Daoy (cell line): ENCODE data around the gene IKZF3. TPM values are rescaled to one million over a fixed set of nuclear protein-coding genes. Genes with fewer than 3 reads are reported as not detected.
"Not testable (repeated sequence)": the region's sequence is repeated elsewhere in the genome, so short reads cannot be mapped to it uniquely, and the experiment has no call there.

Experiments used
- DNase-seq: peaks from one replicate; pipeline ENCODE4 v3.0.0-alpha.2; 2015; ENCODE audit warnings: low read depth
- total RNA-seq: library from RNA; depleted of rRNA; stranded (reverse); fragments of >200 nt; shearing (Covaris generic); gene quantifications from 2 replicates; pipeline ENCODE4 v1.2.3, GENCODE V29; 2014; rRNA removed

IKZF3 gene
- 0.30 and 0.74 TPM in 2 replicates for total RNA-seq

DNA sequence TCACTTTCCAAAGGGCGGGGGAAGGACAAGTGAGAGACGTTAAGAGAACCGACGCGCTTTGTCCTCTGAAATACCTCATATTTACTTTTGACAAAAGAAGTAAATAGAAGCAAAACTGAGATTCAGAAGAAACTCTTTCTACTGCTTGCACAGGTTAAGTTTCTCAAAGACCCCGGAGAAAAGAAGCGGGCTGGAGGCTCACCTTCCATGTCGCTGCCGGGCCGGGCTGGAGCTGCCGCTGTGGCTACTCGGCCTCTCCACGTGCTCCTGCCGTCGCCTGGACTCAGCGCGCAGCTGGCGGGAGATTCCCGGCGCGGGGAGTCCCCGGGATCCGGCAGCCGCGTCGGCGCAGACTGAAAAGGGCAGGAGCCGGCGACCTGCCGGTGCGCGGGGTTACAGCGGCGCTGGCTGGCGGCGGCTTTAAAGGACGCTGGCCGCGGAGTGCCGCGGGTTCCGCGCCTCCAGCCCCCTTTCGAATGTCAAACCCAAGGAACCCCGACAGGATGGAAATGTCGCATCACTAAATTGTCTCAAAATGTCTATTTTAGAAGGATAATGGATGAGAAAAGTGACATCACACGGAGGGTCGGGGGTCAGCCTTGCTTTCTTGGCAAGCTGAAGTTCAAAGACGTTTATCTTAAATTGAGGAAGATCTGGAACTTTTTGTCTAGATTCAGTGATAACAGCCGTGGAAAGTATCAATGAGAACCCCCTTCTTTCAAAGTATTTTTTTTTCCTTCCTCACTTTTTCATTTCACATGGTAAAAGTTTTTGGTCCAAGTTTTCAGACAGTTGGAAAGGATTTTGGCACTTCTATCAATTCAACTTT, at the start of gene IKZF3:
Gene IKZF3, minus strand, starts transcription at position 395 of the 829 bp plus-strand sequence. Its CDS starts 186 bp downstream, at position 209.
- peak; percentile 75 for DNase-seq

DNA sequence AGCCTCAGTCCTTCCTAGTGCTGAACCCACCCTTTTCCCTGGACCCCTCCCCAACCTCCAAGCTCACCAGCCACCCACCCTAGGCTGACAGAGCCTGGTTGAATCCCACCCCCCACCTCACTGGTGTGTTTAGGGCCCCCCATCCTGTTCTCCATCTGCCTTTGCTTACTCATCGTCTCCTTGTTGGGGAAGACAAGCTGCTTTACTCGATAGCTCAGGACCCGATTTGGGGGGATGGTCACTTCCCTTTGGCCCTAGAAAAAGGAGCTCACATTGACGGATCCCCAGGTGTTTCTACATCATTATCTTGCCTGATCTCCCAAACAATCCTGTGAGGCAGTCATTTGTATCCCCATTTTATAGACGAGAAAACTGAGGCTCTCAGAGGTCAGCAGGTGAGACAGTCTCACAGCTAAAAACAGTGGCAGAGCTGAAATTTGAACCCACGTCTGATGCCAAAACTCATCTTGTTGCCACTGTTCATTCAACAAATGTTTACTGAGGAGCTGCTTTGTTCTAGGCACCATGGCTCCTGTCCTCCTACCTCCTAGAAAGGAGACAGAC, 44.8 kb upstream of the IKZF3 start:
- DNase-seq: no peak

DNA sequence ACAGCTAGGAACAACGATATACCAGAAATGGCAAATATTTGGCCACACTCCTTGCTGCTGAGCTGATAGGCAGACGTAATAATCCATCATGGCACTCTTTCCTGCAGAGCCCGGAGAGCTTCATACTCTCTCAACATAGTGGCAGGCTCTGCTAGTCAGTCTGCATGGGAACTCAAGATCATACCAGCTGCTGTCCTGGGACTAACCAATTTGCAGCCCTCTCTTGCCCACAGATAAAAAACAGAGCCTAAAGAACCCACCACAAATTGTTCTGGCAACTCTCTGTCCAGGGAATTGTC, 40.8 kb upstream of the IKZF3 start:
- DNase-seq: no peak

DNA sequence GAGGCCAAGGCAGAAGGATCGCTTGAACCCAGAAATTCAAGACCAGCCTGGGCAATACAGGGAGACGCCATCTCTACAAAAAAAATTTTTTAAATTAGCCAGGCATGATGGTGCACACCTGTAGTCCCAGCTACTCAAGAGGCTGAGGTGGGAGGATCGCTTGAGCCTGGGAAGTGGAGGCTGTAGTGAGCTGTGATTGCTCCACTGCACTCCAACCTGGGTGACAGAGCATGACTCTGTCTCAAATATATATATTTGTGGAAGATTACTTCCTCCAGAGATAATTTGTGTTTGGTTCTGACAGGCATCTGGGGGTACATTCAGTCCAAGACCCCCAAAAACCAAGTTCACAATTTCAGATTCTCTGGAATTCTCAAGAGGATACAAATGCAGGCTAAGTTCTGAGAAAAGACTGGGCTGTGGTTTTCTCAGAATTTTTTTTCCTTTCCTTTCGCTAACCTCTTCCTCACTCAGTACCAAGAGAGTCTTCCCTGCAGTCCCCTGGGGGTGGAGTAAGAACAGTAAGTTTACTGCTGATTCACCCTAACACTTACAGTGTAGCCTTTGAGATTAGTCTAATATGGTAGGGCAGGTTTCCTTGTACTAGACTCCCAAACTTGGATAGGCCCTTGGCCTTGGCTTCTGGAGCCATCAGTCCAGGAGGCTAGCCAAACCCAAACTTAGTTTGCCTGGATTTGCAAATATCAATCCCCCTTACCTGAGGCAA, 39.2 kb upstream of the IKZF3 start:
- no peak for DNase-seq

DNA sequence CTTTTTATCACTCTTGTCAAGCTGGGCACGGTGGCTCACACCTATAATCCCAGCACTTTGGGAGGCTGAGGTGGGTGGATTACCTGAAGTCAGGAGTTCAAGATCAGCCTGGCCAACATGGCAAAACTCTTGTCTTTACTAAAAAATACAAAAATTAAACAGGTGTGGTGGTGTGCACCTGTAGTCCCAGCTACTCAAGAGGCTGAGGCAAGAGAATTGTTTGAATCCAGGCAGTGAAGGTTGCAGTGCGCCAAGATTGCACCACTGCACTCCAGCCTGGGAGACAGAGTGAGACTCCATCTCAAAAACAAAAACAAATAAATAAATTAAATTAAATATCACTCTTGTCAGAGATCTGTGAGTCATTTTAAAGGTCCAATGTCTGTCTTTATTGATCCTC, 37.9 kb upstream of the IKZF3 start:
- not testable (repeated sequence) for DNase-seq

DNA sequence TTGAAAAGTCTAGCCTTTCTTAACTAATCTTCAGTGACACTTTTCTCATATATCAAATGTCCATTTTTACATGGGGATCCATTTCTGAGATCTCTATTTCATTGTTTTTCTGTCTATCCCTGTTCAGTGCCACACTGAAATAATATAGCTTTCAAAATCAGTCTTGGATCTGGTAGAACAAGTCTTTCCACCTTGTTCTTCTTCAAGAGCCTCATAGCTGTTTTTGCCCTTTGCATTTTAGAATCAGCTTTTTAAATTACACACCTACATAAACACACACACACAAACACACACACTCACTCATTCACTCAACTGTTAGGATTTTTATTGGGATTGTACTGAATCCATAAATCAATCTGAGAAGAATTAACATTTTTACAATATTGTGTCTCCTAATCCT, 35.1 kb upstream of the IKZF3 start:
- no peak for DNase-seq

DNA sequence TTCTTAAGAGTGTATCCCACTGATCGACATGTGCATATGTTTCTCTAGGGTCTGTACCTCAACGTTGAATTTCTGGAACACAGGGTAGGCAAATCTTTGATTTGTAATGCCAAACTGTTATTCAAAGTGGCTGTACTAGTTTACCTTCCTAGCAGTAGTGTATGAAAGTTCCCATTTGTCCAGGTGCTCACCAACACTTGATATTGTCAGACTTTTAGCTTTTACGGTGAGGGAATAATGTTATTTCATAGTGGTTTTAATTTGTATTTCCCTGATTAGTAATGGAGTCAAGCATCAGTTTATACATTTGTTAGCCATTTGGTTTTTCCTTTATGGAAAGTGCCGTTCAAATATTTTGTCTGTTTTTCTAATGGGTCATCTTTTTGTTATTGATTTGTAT, 34.0 kb upstream of the IKZF3 start:
- no peak for DNase-seq

DNA sequence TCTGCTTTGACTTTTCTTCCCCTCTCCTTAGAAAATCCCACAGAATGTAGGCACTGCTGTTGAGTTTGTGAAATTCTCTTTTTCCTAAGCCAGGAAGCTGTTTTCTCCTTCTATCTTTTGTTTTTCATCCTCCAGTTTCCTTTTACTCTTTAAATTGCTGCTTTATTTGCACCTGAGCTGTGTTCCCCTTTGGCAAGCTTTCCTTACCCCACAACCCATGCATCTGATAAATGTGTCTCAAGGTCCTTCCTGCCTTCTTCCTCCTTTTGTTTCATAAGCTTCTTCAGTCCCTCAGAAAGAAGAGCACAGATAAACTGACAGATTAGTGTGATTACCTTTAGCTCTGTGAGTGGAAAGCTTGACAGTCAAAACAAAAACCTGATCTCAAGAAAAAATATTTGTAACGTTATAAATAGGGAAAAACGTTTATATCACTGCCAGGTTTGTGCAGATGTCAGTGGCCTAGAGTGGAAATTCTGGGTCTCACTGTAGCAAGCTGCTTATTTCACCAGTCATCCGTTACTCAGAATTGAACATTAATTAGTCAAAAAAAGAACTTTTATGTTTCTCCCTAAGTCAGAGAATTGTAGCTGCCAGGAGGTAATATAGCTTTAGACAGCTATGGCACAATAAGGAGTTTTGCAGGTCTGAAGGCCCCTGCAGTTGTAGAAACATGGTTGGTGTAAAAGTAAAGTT, 30.7 kb upstream of the IKZF3 start:
- DNase-seq: no peak

DNA sequence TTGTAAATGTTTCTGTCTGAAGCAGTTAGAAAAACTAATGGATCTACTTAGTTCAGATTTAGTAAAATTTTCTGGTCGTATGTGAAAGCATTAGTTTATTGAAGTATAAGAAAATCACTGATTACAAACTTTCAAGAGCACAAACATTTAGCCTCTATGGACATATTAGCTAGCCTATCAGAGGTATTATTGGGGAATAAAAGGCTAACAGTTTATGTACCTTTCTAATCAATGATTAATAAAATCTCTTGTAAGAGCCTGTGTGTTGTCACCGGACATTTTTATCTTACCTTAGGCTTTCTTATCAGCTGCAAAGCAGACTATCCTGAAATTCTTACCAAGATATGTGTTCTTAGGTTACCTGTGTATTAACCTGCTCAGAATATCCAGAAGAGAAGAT, 25.1 kb upstream of the IKZF3 start:
- DNase-seq: no peak

DNA sequence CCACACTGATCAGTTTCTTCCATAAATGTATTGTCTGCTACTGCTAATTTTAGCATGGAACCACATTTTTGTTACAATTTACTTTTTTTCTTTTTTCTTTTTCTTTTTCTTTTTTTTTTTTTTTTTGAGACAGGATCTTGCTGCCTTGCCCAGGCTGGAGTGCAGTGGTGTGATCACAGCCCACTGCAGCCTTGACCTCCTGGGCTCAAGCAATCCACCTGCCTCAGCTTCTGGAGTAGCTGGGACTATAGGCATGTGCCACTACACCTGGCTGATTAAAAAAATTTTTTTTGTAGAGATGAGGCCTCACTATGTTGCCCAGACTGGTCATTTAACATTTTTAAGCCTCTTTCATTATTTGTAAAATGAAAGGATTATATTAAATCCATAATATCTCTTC, 23.0 kb upstream of the IKZF3 start:
- no peak for DNase-seq

DNA sequence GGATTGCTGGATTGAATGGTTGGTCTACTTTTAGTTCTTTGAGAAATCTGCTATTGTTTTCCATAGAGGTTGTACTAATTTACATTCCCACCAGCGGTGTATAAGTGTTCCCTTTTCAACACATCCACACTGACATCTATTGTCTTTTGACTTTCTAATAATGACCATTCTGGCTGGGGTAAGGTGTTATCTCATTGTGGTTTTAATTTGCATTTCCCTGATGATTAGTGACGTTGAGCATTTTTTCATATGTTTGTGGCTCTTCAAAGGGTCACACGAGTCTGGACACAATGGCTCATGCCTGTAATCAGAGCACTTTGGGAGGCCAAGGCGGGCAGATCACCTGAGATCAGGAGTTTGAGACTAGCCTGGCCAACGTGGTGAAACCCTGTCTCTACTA, 22.0 kb upstream of the IKZF3 start:
- DNase-seq: not testable (repeated sequence)

DNA sequence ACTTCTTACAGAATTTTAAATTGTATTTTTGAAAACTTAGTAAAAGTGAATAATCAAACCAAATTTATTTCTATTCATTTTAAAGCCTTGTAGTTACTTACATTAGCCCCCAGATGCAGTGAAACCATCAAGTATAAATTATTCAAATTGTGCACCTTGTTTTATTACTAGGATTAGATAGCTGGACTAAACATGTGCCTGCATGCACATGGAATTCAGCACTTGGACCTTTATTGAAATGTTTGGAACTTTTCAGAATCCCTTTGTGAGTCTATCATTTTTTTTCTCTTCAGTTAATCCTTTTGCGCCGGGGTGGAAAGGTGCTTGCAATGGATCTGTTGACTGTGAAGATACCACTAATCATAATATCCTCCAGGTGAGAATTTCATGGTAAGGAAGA, 8.6 kb upstream of the IKZF3 start:
- no peak for DNase-seq

DNA sequence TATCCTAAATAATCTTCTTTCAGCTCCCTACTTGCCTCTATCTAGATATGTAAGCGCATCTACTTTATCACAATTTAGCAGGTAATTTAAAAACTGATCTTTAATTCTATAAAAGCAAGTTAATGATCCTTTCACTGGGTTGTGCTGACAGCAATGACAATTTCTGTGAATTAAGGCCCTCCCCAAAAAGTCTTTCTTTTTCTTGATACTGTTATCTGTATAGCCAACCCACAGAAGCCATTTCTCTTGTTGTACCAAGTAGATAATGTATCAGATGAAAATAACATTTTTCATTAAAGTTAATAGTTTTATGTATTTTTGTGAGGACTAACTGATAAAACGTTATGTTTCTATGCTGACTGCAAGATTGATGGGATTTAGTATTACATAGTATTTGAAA, 7.7 kb upstream of the IKZF3 start:
- no peak for DNase-seq

DNA sequence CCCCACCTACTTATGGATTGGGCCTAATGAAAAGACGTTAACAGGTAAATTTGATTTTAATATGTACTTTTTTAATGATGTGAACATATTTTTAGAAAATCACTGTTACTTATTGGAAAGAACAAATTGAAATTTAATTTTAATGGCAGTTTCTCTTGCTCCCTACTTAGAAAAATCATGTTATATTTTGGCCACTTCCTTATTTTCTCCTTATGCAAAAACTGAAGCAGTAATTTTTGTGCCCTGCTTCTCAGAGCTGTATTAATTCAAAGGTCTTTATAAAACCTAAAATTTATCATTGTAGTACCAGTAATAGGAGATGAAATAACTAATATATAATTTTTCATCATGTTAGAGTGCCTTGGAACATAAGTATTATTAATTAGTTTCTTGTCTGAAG, 6.7 kb upstream of the IKZF3 start:
- DNase-seq: no peak

DNA sequence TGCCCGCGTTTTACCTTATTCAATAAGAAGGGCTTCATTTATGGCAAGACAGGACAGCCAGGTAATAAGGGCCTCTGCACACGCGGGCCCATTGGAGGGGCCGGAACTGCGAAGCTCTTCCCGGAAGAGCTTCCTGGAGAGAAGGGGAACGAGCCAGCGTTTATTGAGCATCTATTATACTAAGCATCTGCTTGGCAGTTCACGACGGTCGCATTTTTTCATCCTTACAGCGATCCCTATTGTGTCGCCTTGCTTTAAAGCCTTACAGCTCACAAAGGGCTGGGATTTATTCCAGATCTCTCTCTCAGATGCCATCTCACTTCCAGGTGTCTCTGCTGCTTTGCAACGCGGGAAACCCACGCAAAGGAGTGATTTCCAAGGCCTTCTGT, 4.4 kb upstream of the IKZF3 start:
- DNase-seq: no peak

DNA sequence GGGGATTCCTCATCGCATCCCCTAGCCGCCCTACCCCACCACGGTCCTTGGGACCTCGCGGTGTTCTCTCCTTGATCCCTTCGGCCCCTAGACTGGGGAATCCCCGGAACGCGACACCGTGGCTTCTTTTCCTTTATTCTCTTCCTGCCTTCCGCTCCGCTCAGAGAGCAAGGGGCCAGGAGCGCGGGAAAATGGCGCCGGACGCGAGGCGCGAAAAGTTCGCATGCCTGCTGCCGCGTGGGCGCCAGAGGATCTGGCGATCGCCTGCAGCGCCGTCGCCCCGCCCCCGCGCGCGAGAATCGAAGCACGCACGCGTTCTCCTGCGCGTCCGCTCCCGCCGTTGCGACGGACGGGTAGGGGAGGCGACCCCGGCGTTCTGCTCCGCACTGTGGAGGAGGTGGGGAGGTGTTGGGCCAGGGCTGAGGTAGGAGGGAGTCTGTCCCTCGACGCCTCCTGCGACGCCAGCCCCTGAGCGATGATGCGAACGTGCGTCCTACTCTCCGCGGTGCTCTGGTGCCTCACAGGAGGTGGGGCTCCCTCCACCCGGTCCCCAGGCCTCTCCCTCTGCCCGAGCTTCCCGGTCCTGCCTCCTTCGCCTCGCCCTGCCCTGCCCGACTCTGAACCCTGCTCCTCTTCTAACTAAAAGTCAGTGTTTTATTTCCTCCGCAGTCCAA, 3.9 kb upstream of the IKZF3 start, which contains the start of gene ZPBP2:
Gene ZPBP2, plus strand, starts transcription at position 323 of the 674 bp plus-strand sequence. Its CDS starts 153 bp downstream, at position 476.
- no peak for DNase-seq

DNA sequence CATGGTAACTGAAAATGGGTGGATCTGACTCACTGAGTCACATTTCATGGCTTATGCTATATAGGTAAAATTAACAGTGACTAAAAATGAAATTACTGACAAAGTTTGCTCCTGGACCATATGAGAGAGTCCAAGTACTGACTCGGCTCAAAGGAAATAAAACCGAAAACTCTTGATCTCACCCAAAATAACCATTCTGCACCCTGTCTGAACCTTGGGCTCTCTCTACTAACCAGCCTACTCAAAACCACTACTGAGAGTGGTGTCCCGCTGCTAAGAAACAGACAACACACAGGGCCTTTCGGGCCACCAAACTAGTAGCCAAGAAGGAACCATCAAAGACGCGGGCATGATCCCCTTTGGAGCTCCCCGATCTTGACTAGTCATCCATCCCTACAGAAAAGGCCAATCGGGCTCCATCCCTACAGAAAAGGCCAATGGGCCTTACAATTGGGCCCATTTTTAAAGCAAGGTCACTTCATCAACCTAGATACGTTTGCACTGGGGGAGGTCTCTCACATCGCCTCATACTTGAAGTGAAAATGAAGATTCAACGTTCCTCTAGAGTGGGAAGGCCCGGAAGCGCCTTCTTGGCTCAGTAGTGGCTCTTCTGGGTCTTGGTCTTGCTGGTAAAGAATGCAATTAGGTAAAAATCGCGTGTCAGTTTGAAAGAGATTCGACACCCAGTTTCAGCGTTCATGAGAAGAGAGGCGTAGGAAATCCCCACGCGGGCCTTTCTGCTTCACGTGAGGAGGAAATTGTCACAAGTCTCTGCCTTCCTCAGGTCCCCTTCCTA, 3.2 kb upstream of the IKZF3 start:
- no peak for DNase-seq

DNA sequence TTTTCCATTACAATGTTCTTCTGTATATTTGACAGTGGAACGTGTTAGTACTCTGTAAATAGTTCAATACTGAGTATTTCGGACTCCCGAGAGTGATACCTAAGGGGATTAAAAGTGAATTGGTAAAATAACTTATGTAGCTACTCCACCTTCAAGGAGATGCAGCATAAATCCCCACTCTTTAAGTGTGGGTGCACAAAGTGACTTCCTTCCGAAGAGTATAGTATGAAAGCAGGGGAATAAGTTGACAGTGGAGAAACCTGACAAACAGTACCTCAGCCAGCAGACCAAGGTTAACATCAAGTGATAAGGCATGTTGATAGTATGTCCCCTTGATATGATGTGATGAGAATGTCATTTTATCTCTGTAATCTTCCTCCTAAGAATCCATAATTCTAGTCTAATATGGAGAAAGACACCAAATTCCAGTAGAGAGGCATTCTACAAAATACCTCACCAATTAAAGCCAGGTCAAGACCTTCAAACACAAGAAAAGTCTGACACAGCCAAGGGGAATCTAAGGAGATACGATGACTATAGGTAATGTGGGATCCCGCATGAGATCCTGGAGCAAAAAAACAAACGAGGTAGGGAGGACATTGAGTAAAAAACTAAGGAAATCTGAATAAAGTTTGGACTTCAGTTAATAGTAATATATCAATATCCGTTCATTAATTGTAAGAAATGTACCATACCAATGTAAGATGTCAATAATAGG, 2.1 kb upstream of the IKZF3 start:
- DNase-seq: no peak

DNA sequence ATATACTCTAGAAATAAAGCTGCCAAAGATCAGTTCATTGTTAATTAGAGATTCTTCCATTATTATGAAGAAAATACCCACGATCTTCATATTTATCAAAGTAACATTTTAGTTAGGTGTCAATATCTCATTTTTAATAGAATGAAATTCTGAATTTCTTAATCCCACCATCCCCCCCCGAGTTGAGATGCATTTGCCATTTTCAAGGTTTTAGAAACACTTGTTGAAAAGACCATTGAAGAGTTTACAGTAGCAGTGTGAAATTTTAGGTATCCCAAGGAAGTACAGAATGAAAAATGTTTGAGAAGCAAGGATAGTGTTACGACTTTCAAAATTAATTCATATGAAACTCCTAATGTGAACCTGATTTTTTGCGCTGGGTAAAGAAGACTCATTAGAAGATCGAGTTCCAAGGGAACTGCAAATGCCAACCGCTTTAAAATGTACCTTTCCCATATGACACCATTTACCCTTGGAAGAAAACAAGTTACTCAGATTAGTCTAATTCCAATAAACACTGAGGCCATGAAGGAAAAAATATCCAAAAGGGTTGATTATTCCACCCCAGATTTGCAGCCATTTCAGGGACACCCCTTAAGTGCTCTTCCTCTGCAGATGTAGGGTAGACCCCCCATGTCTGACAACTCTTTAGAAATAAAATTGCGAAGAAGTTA, 731 bp downstream of the IKZF3 start:
- DNase-seq: no peak

DNA sequence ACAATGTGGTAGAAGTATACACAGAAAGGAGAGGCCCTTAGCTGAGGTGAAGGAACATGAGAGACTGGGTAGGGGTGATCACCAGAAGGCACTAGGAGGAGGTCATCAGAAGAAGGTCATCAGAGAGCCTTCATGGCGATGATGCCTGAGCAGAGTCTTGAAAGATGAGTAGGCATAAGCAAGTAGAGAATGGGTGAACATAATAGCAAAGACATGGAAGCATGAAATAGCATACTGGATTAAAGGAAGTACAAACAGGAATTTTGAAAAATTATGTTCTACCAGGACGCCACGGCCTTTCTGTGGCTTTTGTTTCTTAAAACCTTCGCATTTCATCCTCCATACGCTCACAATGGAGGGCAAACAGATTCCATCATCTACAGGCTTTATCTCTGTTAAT, 2.9 kb downstream of the IKZF3 start:
- no peak for DNase-seq
